ENCODE data around the gene KRTAP9-9. TPM values are rescaled to one million over a fixed set of nuclear protein-coding genes. Genes with fewer than 3 reads are reported as not detected.
A peak's percentile ranks its signal among the peaks of the same experiment; 100 is the strongest.

KRTAP9-9 gene
- total RNA-seq, 1 donor from 2014 or later = not detected

GRCh38 chr17:41298458-41299135, 43.4 kb downstream of the KRTAP9-9 start:
- H3K27me3 Mint-ChIP-seq (ENCODE audit: low read depth, unreplicated experiment) = peaks cover 5% of the 10 kb centered on the region
- Histone ChIP-seq H3K27me3 (ENCODE audit: insufficient read depth, low read length) (no peaks in the 10 kb centered on the region), H3K9ac (ENCODE audit: low read length) (no peak overlapping the region), H3K4me1 (ENCODE audit: insufficient read depth, low read length) (no peaks in the 10 kb centered on the region), H3K36me3 (ENCODE audit: insufficient read depth, low read length) (no peaks in the 10 kb centered on the region), H3K4me3 (ENCODE audit: insufficient read depth, low read depth, low read length) (no peak overlapping the region), H2AFZ (ENCODE audit: low read depth, low read length) (no peak overlapping the region), H3K9me3 (ENCODE audit: insufficient read depth, low read depth, low read length) (no peaks in the 10 kb centered on the region), H3K79me2 (ENCODE audit: insufficient read depth, low read length) (no peaks in the 10 kb centered on the region), H4K20me1 (ENCODE audit: insufficient read depth, low read length) (no peaks in the 10 kb centered on the region), H3K27ac (ENCODE audit: low read depth, low read length) (no peak overlapping the region), H3K4me2 (ENCODE audit: low read length) (no peak overlapping the region)
- H3K36me3 Mint-ChIP-seq (ENCODE audit: low read depth, unreplicated experiment) = no peaks in the 10 kb centered on the region
- FAIRE-seq = no peak
- TF ChIP-seq CTCF (IDR thresholded peaks at IDR 0.05; ENCODE audit: insufficient read depth, low read depth, low read length) (no peak), EZH2 (IDR thresholded peaks at IDR 0.05; ENCODE audit: insufficient read depth, low read length) (no peak)
- no peak overlapping the region for H3K4me3 Mint-ChIP-seq (ENCODE audit: unreplicated experiment)
- no peak for DNase-seq (ENCODE audit: low read depth)
- no peaks in the 10 kb centered on the region for H3K4me1 Mint-ChIP-seq (ENCODE audit: low read depth, unreplicated experiment)
- no peaks in the 10 kb centered on the region for H3K9me3 Mint-ChIP-seq (ENCODE audit: unreplicated experiment)
- H3K27ac Mint-ChIP-seq (ENCODE audit: unreplicated experiment) = no peak overlapping the region

- Histone ChIP-seq H3K36me3 (ENCODE audit: insufficient read depth, low read length) (no peaks in the 10 kb centered on the region), H3K4me2 (ENCODE audit: low read length) (no peak overlapping the region), H3K9me3 (ENCODE audit: insufficient read depth, low read depth, low read length) (no peaks in the 10 kb centered on the region), H3K27me3 (ENCODE audit: insufficient read depth, low read length) (no peaks in the 10 kb centered on the region), H2AFZ (ENCODE audit: low read depth, low read length) (no peak overlapping the region), H3K4me3 (ENCODE audit: insufficient read depth, low read depth, low read length) (no peak overlapping the region), H3K27ac (ENCODE audit: low read depth, low read length) (no peak overlapping the region), H4K20me1 (ENCODE audit: insufficient read depth, low read length) (no peaks in the 10 kb centered on the region), H3K79me2 (ENCODE audit: insufficient read depth, low read length) (no peaks in the 10 kb centered on the region), H3K9ac (ENCODE audit: low read length) (no peak overlapping the region), H3K4me1 (ENCODE audit: insufficient read depth, low read length) (no peaks in the 10 kb centered on the region)
- no peak for FAIRE-seq
- Mint-ChIP-seq H3K27me3 (ENCODE audit: low read depth, unreplicated experiment) (peaks cover 7% of the 10 kb centered on the region), H3K4me3 (ENCODE audit: unreplicated experiment) (no peak overlapping the region), H3K4me1 (ENCODE audit: low read depth, unreplicated experiment) (no peaks in the 10 kb centered on the region), H3K9me3 (ENCODE audit: unreplicated experiment) (no peaks in the 10 kb centered on the region), H3K27ac (ENCODE audit: unreplicated experiment) (peak overlapping the region; percentile 21), H3K36me3 (ENCODE audit: low read depth, unreplicated experiment) (no peaks in the 10 kb centered on the region)
- no peak for TF ChIP-seq EZH2 (IDR thresholded peaks at IDR 0.05; ENCODE audit: insufficient read depth, low read length)
- no peak for TF ChIP-seq CTCF (IDR thresholded peaks at IDR 0.05; ENCODE audit: insufficient read depth, low read depth, low read length)
- no peak for DNase-seq (ENCODE audit: low read depth)
Measured at GRCh38 chr17:41301204-41301790, 46.1 kb downstream of the KRTAP9-9 start.

Measured in astrocyte (in vitro differentiated cells and primary cell).